ENCODE measurements around the gene TTC24.
A peak's percentile ranks its signal among the peaks of the same experiment; 100 is the strongest.

Gene TTC24

GRCh38 chr1:156539818-156540355 is 39.6 kb upstream of the TTC24 start:
- TF ChIP-seq CTCF (conservative IDR thresholded peaks at IDR 0.05) (no peak), ZFX (IDR thresholded peaks at IDR 0.05) (no peak)
- H3K27ac ChIP-seq: no peak overlapping the region

DNA sequence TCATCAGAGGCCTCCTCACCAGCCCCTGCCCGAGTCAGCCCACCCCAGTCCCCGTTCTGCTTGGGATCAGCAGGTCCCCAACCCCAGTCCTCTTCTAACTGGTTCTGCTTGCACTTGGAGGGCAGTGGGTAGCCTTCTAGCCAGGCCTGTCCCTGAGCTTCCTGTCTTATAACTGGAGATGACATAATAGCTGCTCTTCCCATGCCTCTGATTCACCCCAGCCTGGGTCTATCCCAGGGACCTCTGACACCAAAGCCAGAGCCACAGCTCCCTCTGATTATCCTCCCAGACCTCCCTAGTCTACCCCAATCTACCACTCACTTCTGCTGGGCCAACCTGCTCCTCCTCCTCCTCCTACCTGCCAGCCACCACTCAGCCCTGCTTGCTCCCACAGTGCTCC is 38.6 kb upstream of the TTC24 start:
- TF ChIP-seq ZFX (IDR thresholded peaks at IDR 0.05) (no peak), CTCF (conservative IDR thresholded peaks at IDR 0.05) (no peak)
- H3K27ac ChIP-seq: no peak overlapping the region

DNA sequence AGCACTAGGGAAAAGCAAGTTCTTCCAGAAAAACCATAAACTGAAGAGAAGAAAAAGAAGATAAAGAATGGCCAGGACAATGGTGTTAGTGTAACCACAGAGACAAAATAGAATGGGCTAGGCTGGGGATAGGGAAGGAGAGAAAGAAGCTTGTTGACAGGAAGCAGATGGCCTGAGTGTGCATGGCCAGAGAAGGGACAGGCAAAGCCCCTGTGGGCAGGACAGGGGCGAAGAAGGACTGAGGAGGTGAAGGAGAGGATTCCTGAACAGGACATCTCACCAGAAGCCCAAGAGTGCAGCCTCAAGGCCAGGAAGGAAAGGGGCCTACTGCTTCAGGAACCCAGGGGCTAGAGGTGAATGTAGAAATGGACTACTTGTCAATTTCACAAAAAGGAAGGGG is 36.5 kb upstream of the TTC24 start:
- TF ChIP-seq CTCF (conservative IDR thresholded peaks at IDR 0.05): no peak
- TF ChIP-seq ZFX (IDR thresholded peaks at IDR 0.05): no peak
- H3K27ac ChIP-seq: peak overlapping the region; percentile 25

DNA sequence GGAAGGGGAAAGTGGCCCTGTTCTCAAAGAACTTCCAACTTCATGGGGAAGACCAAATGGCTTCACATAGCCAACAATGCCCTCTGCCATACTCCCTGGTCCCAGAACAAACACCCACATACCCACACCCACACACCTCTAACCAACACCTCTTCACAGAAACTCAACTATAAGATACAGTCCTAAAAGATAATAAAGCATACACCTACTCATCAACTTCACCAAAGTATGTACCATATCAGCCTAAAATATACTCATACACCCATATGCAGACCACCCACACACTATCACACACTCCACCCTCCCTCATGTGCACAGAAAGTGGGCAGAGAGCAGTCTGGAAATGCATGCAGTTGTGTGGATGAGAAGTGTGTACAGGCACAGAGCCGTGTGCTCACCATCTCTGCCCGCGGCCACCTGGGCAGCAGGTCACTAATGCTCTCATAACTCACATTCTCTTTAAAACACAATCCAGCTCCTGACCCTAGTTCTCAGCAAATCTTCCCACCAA is 34.9 kb upstream of the TTC24 start:
- no peak overlapping the region for H3K27ac ChIP-seq
- no peak for TF ChIP-seq CTCF (conservative IDR thresholded peaks at IDR 0.05)

DNA sequence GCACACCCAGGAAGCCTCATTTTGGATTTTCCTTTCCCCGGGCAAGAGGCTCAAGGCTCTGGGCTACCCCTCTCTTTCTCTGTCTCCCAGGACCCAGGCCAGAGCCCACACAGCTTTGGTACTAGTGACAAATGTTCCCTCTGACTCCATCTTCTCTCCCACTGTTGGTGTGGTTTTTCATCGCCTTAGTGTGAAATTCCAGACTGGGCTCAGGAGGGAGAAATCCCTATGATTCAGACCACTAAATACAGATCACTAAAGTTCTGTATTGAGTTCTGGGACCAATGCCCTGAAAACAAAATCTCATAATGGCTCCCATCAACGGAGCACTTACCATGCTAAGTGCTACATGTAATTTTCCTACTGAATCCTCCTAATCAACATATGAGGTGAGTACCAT is 33.3 kb upstream of the TTC24 start:
- H3K27ac ChIP-seq: no peak overlapping the region
- TF ChIP-seq ZFX (IDR thresholded peaks at IDR 0.05): no peak
- TF ChIP-seq CTCF (conservative IDR thresholded peaks at IDR 0.05): no peak

DNA sequence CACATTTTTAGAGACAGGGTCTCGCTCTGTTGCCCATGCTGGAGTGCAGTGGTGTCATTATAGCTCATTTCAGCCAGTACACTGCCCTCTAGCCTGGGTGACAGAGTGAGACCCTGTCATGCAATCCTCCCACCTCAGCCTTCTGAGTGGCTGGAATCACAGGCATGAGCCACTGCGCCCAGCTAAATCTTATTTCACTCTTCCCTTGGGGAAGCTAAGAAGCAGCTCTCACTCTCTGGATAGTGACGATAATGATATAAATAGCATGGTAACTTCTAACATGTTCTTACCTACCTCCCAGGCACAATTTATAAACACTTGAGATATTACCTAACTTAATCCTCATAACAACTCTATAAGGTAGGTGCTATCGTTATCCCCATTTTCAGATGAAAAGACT is 32.1 kb upstream of the TTC24 start:
- no peak overlapping the region for H3K27ac ChIP-seq
- TF ChIP-seq CTCF (conservative IDR thresholded peaks at IDR 0.05) (no peak), ZFX (IDR thresholded peaks at IDR 0.05) (no peak)

- no peak for TF ChIP-seq ZFX (IDR thresholded peaks at IDR 0.05)
- TF ChIP-seq CTCF (conservative IDR thresholded peaks at IDR 0.05): no peak
- H3K27ac ChIP-seq: no peak overlapping the region
Measured at GRCh38 chr1:156547982-156548381, 31.5 kb upstream of the TTC24 start.
